ENCODE results near the gene UBTF.

GRCh38 chr17:44230140-44230539 is 10.7 kb upstream of the UBTF start:
- TF ChIP-seq POLR2A (IDR thresholded peaks at IDR 0.05; ENCODE audit: low read length) (no peak), CTCF (IDR thresholded peaks at IDR 0.05) (no peak), MAX (IDR thresholded peaks at IDR 0.05) (no peak), EP300 (IDR thresholded peaks at IDR 0.05) (no peak), PBX3 (IDR thresholded peaks at IDR 0.05) (no peak), BHLHE40 (IDR thresholded peaks at IDR 0.05; ENCODE audit: low read depth, low read length) (no peak)
